Left lung (tissue), 10 donors: ENCODE results near the gene RNF115. TPM values are rescaled to one million over a fixed set of nuclear protein-coding genes. Genes with fewer than 3 reads are reported as not detected.
A peak's percentile ranks its signal among the peaks of the same experiment; 100 is the strongest.

Source experiments
- ATAC-seq: fragments of 200-7000 bp; cut with Tn5 transposase; one replicate; pipeline ENCODE4 v1.9.1; 2020; ENCODE audit warnings: moderate library complexity
- DNase-seq, 4 donors: peaks; one replicate each; pipeline ENCODE4 v3.0.0-alpha.2; 2013 to 2020
- H3K27ac ChIP-seq, 2 donors: fragments of 200-600 bp; sonication (generic) in 1 of 2; one replicate each; pipeline versions ENCODE4 v1.5.0 to v1.8.0; 2020 to 2021
- H3K27me3 ChIP-seq, 2 donors: fragments of 200-600 bp; sonication (generic) in 1 of 2; one replicate each; pipeline versions ENCODE4 v1.5.0 to v1.8.0; 2020 to 2021
- H3K36me3 ChIP-seq, 2 donors: fragments of 200-600 bp; sonication (generic) in 1 of 2; one replicate each; pipeline versions ENCODE4 v1.5.0 to v1.8.0; 2020 to 2021
- H3K4me1 ChIP-seq, 2 donors: fragments of 200-600 bp; one replicate each; pipeline ENCODE4 v1.8.0; 2021
- H3K4me3 ChIP-seq, 2 donors: fragments of 200-600 bp; sonication (generic) in 1 of 2; one replicate each; pipeline versions ENCODE4 v1.5.0 to v1.8.0; 2020 to 2021; ENCODE audit warnings: mild to moderate bottlenecking in 1 of 2
- H3K9me3 ChIP-seq, 2 donors: fragments of 200-600 bp; sonication (generic) in 1 of 2; one replicate each; pipeline versions ENCODE4 v1.5.0 to v1.8.0; 2020 to 2021
- CTCF ChIP-seq, 2 donors: fragments of 200-600 bp; sonication (generic) in 1 of 2; IDR thresholded peaks; one replicate each; pipeline versions ENCODE4 v1.5.0 to v1.8.0; 2021; ENCODE audit warnings: antibody characterized with exemption in 2 of 2
- intact Hi-C, 2 donors: fragments of 100-400 bp; cut with DNase I; formaldehyde crosslinking; loops; one replicate each; pipeline versions ENCODE4 v1.11.2 to v1.14.2; 2022
- polyA plus RNA-seq, 6 donors: library from polyadenylated mRNA; unstranded; fragments of 120-200 nt; gene quantifications; one replicate each; pipeline ENCODE4 v1.2.1, GENCODE V29; 2013; ENCODE audit not compliant: insufficient read length in 6 of 6
- total RNA-seq, 2 donors: library from RNA; stranded (reverse); fragmentation: NEBNext Ultra II Directional; extraction: Animal tissue kit (Norgen Biotek cat#: 25700); gene quantifications; one replicate each; pipeline ENCODE4 v1.2.1, GENCODE V29; 2021
- donor health status: DM: no; HTN: yes; CAD: no.
- donor health status: DM: no; HTN: no; CAD: no.

The RNF115 gene
- total and polyA plus RNA-seq, 8 donors, result 11.8 to 20.4 (median 18.1) TPM

- peaks cover 3 to 7% of the 10 kb centered on the region in 2 donors for H3K4me1 ChIP-seq
- no peaks in the 10 kb centered on the region for H3K27me3 ChIP-seq
- ATAC-seq (no peak), DNase-seq (no peak)
- H3K27ac ChIP-seq, result no peak overlapping the region
- no peaks in the 10 kb centered on the region for H3K36me3 ChIP-seq
- intact Hi-C loops, result no loop called here
- TF ChIP-seq CTCF (IDR thresholded peaks at IDR 0.05), result no peak
- no peak overlapping the region for H3K4me3 ChIP-seq
- H3K9me3 ChIP-seq, result no peaks in the 10 kb centered on the region
Observed at GRCh38 chr1:145863282-145864018, 39.6 kb upstream of the RNF115 start.

GRCh38 chr1:145859491-145860023 is 35.7 kb upstream of the RNF115 start:
- H3K9me3 ChIP-seq, result no peaks in the 10 kb centered on the region
- ATAC-seq (peak; percentile 88), DNase-seq (peak; percentile 89 to 97 (median 93))
- H3K4me3 ChIP-seq, result peak overlapping the region; percentile 84 to 85
- H3K27ac ChIP-seq, result peak overlapping the region; percentile 87 to 88
- intact Hi-C loops, result no loop called here
- H3K27me3 ChIP-seq, result no peaks in the 10 kb centered on the region
- H3K4me1 ChIP-seq, result peaks cover 3 to 21% of the 10 kb centered on the region in 2 donors
- H3K36me3 ChIP-seq, result peaks cover 0 to 24% of the 10 kb centered on the region in 2 donors
- peak in 1 of 2 donors; percentile 11 for TF ChIP-seq CTCF (IDR thresholded peaks at IDR 0.05)

- intact Hi-C loops, result no loop called here
- H3K27me3 ChIP-seq, result no peaks in the 10 kb centered on the region
Observed at GRCh38 chr1:145858901-145859490, 35.1 kb upstream of the RNF115 start, which contains the start of gene PIAS3. TSS of gene PIAS3 (minus strand) at chr1:145859081. CDS start at chr1:145858990, 91 bp downstream.

GRCh38 chr1:145858238-145858900 is 34.5 kb upstream of the RNF115 start:
- no peaks in the 10 kb centered on the region for H3K27me3 ChIP-seq
- H3K36me3 ChIP-seq, result peaks cover 0 to 36% of the 10 kb centered on the region in 2 donors
- peak in 2 of 4 donors; percentile 64 to 88 for DNase-seq
- TF ChIP-seq CTCF (IDR thresholded peaks at IDR 0.05), result no peak
- intact Hi-C loops, result no loop called here
- H3K4me3 ChIP-seq, result peak overlapping the region; percentile 84 to 85
- peaks cover 3 to 21% of the 10 kb centered on the region in 2 donors for H3K4me1 ChIP-seq
- H3K9me3 ChIP-seq, result no peaks in the 10 kb centered on the region
- peak overlapping the region; percentile 87 to 88 for H3K27ac ChIP-seq
- ATAC-seq, result peak; percentile 37

More at GRCh38 chr1:145858901-145859490, 35.1 kb upstream of the RNF115 start, which contains the start of gene PIAS3:
- peak; percentile 95 to 99 (median 96) for DNase-seq
- Histone ChIP-seq H3K36me3 (peaks cover 0 to 29% of the 10 kb centered on the region in 2 donors), H3K9me3 (no peaks in the 10 kb centered on the region), H3K4me3 (peak within 1 kb of the TSS; percentile 84 to 85), H3K4me1 (peaks cover 3 to 21% of the 10 kb centered on the region in 2 donors), H3K27ac (peak within 1 kb of the TSS; percentile 87 to 88)
- peak; percentile 97 for ATAC-seq
- no peak for TF ChIP-seq CTCF (IDR thresholded peaks at IDR 0.05)
